CD8-positive, alpha-beta memory T cell (primary cell): ENCODE measurements around the gene ZNF750. TPM values are rescaled to one million over a fixed set of nuclear protein-coding genes. Genes with fewer than 3 reads are reported as not detected.

Source experiments
- CTCF ChIA-PET: fragments of 350-600 bp; sonication (Branson Sonifier 250); formaldehyde crosslinking; loops from one replicate; lab custom pipeline; 2021; ENCODE audit warnings: antibody characterized with exemption; lab: Charles Lee
- POLR2A ChIA-PET: fragments of 350-600 bp; sonication (Branson Sonifier 250); formaldehyde crosslinking; loops from one replicate; lab custom pipeline; 2021; ENCODE audit warnings: antibody characterized with exemption; lab: Charles Lee
- DNase-seq, 5 donors: peaks; one replicate each; pipeline versions ENCODE4 v3.0.0 to v3.0.0-alpha.2; 2020 to 2022; ENCODE audit warnings: mixed read lengths in 1 of 5
- H3K27ac ChIP-seq: one replicate; pipeline ENCODE4 v1.7.0; 2013; ENCODE audit warnings: low read depth, mild to moderate bottlenecking, low read length, moderate library complexity
- H3K27me3 ChIP-seq: 2 replicates; pipeline ENCODE4 v1.7.0; 2013; ENCODE audit warnings: low read length, mild to moderate bottlenecking; ENCODE audit not compliant: insufficient read depth, poor library complexity, severe bottlenecking
- H3K36me3 ChIP-seq: 2 replicates; pipeline ENCODE4 v1.7.0; 2013; ENCODE audit warnings: mild to moderate bottlenecking, low read length, moderate library complexity; ENCODE audit not compliant: insufficient read depth
- H3K4me1 ChIP-seq: 2 replicates; pipeline ENCODE4 v1.7.0; 2013; ENCODE audit warnings: mild to moderate bottlenecking, low read length, moderate library complexity; ENCODE audit not compliant: insufficient read depth
- H3K4me3 ChIP-seq: 2 replicates; pipeline ENCODE4 v1.7.0; 2013; ENCODE audit warnings: mild to moderate bottlenecking, low read length
- H3K9me3 ChIP-seq: 2 replicates; pipeline ENCODE4 v1.7.0; 2013; ENCODE audit warnings: mild to moderate bottlenecking, low read length
- H3K27ac Mint-ChIP-seq, 8 donors: one replicate each; pipeline ENCODE4 v1.8.0; 2020 to 2021; ENCODE audit warnings: mixed read lengths in 8 of 8, mild to moderate bottlenecking in 6 of 8, inconsistent platforms in 3 of 8, moderate library complexity in 3 of 8
- H3K27me3 Mint-ChIP-seq, 2 donors: one replicate each; pipeline ENCODE4 v1.8.0; 2020 to 2021; ENCODE audit warnings: mixed read lengths in 2 of 2, mild to moderate bottlenecking in 1 of 2, moderate library complexity in 1 of 2
- H3K36me3 Mint-ChIP-seq, 3 donors: one replicate each; pipeline ENCODE4 v1.8.0; 2020 to 2021; ENCODE audit warnings: mixed read lengths in 3 of 3, inconsistent platforms in 1 of 3, mild to moderate bottlenecking in 1 of 3
- H3K4me1 Mint-ChIP-seq, 3 donors: one replicate each; pipeline ENCODE4 v1.8.0; 2020 to 2021; ENCODE audit warnings: mixed read lengths in 3 of 3, inconsistent platforms in 1 of 3, mild to moderate bottlenecking in 1 of 3
- H3K4me3 Mint-ChIP-seq, 7 donors: one replicate each; pipeline ENCODE4 v1.8.0; 2020 to 2021; ENCODE audit warnings: mixed read lengths in 7 of 7, mild to moderate bottlenecking in 6 of 7, moderate library complexity in 4 of 7, inconsistent platforms in 2 of 7
- H3K9me3 Mint-ChIP-seq, 5 donors: one replicate each; pipeline ENCODE4 v1.8.0; 2020 to 2022; ENCODE audit warnings: mixed read lengths in 5 of 5, mild to moderate bottlenecking in 3 of 5, moderate library complexity in 2 of 5, inconsistent platforms in 1 of 5
- polyA plus RNA-seq: library from polyadenylated mRNA; unstranded; fragments of 300-500 nt; fragmentation: Illumina TruSeq; gene quantifications from one replicate; pipeline ENCODE4 v1.2.3, GENCODE V29; 2021
- total RNA-seq, 2 experiments: library from RNA; stranded (reverse); gene quantifications; one replicate each; pipeline ENCODE4 v1.2.3, GENCODE V29; 2021

ZNF750 gene
- total and polyA plus RNA-seq, 3 experiments from 2014 or later: not detected

DNA sequence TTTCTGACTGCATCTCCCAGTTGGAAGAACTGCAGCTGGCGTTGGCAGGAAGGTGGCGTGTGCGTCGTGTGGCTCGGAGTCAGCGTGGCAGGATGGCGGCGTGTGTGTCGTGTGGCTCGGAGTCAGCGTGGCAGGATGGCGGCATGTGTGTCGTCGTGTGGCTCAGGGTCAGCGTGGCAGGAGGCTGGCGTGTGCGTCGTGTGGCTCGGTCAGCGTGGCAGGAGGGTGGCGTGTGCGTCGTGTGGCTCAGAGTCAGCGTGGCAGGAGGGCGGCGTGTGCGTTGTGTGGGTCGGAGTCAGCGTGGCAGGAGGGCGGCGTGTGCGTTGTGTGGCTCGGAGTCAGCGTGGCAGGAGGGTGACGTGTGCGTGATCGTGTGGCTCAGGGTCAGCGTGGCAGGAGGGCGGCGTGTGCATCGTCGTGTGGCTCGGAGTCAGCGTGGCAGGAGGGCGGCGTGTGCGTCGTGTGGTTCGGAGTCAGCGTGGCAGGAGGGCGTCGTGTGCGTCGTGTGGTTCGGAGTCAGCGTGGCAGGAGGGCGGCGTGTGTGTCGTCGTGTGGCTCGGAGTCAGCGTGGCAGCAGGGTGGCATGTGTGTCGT lies 38.3 kb downstream of the ZNF750 start:
- Mint-ChIP-seq H3K4me1 (peaks cover 8 to 18% (median 10%) of the 10 kb centered on the region in 3 donors), H3K36me3 (peaks cover 4 to 51% (median 12%) of the 10 kb centered on the region in 3 donors), H3K9me3 (peaks cover 0 to 3% (median 0%) of the 10 kb centered on the region in 5 donors), H3K4me3 (no peak overlapping the region), H3K27ac (peak overlapping the region in 2 of 8 donors; percentile 23), H3K27me3 (no peaks in the 10 kb centered on the region)
- no peak for DNase-seq
- Histone ChIP-seq H3K36me3 (peaks cover 4% of the 10 kb centered on the region), H3K27me3 (no peaks in the 10 kb centered on the region), H3K9me3 (no peaks in the 10 kb centered on the region), H3K27ac (no peak overlapping the region), H3K4me3 (no peak overlapping the region), H3K4me1 (no peaks in the 10 kb centered on the region)
- CTCF ChIA-PET: no interaction called here
- POLR2A ChIA-PET: no interaction called here

DNA sequence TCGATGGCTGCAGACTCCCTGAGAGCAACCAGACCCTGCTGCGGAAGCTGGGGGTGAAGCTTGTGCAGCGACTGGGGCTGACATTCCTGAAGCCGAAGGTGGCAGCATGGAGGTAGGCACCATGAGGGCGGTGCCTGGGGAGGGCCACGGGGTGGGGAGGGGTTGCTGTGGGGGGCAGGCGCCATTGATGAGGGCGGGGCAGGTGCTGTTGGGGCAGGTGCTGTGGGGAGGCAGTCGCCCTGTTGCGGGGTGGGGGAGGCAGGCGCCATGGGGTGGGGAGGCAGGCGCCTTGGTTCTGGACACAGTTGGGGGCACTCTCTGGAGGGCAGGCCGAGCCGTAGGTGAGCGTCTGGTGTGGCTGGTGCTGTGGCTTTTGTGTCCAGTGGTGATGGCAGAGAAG lies 38.9 kb downstream of the ZNF750 start:
- H3K36me3 Mint-ChIP-seq: peaks cover 4 to 50% (median 14%) of the 10 kb centered on the region in 3 donors
- no peak for DNase-seq
- H3K27me3 ChIP-seq: no peaks in the 10 kb centered on the region
- H3K4me1 Mint-ChIP-seq: peaks cover 8 to 18% (median 10%) of the 10 kb centered on the region in 3 donors
- no peaks in the 10 kb centered on the region for H3K4me1 ChIP-seq
- no peak overlapping the region for H3K27ac Mint-ChIP-seq
- no peaks in the 10 kb centered on the region for H3K27me3 Mint-ChIP-seq
- H3K36me3 ChIP-seq: no peaks in the 10 kb centered on the region
- H3K4me3 Mint-ChIP-seq: no peak overlapping the region
- no peaks in the 10 kb centered on the region for H3K9me3 ChIP-seq
- H3K4me3 ChIP-seq: no peak overlapping the region
- no peak overlapping the region for H3K27ac ChIP-seq
- CTCF ChIA-PET: no interaction called here
- POLR2A ChIA-PET: no interaction called here
- H3K9me3 Mint-ChIP-seq: peaks cover 0 to 3% (median 0%) of the 10 kb centered on the region in 5 donors

DNA sequence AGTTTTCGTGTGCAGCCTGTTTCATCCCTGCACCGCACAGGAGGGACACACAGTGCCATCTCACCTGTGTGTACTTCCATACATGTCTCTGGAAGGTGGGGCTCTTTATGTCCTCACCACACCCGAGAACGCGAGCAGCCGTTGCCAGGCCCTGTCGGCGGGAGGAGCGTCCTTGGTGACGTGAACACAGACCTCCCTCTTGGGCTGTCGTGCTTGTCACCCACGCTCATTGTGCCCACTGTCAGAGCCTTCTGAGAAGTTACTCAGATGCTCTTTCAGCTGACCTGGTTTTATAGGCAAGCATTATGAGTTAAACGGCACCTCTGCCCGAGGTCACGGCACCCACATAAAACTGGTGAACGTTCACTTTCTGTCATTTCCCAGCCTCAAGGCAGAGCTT lies 40.2 kb downstream of the ZNF750 start:
- Histone ChIP-seq H3K27ac (no peak overlapping the region), H3K4me1 (no peaks in the 10 kb centered on the region), H3K27me3 (no peaks in the 10 kb centered on the region), H3K9me3 (no peaks in the 10 kb centered on the region), H3K4me3 (no peak overlapping the region), H3K36me3 (no peaks in the 10 kb centered on the region)
- H3K27ac Mint-ChIP-seq: peak overlapping the region in 1 of 8 donors; percentile 26
- H3K27me3 Mint-ChIP-seq: no peaks in the 10 kb centered on the region
- H3K4me1 Mint-ChIP-seq: peaks cover 8 to 18% (median 10%) of the 10 kb centered on the region in 3 donors
- peaks cover 0 to 3% (median 0%) of the 10 kb centered on the region in 5 donors for H3K9me3 Mint-ChIP-seq
- no peak for DNase-seq
- CTCF ChIA-PET: no interaction called here
- POLR2A ChIA-PET: no interaction called here
- peaks cover 4 to 50% (median 13%) of the 10 kb centered on the region in 3 donors for H3K36me3 Mint-ChIP-seq
- no peak overlapping the region for H3K4me3 Mint-ChIP-seq

DNA sequence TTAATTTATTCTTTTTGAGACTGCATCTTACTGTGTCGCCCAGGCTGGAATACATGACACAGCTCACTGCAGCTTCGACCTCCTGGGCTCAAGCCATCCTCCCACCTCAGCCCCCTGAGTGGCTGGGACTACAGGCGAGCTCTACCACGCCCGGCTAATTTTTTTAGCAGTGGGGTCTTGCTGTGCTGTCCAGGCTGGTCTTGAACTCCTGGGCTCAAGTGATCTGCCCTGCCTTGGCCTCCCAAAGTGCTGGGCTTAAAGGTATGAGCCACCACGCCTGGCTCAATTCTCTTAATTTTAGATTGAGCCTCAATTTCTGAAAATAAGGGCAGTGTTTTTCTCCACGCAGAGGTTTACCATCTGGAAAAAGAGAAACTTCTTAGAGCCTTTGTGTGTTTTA lies 41.1 kb downstream of the ZNF750 start:
- Histone ChIP-seq H3K27ac (no peak overlapping the region), H3K9me3 (no peaks in the 10 kb centered on the region), H3K27me3 (no peaks in the 10 kb centered on the region), H3K4me3 (no peak overlapping the region), H3K4me1 (no peaks in the 10 kb centered on the region), H3K36me3 (no peaks in the 10 kb centered on the region)
- H3K27ac Mint-ChIP-seq: no peak overlapping the region
- peaks cover 0 to 3% (median 0%) of the 10 kb centered on the region in 5 donors for H3K9me3 Mint-ChIP-seq
- no peaks in the 10 kb centered on the region for H3K27me3 Mint-ChIP-seq
- H3K36me3 Mint-ChIP-seq: peaks cover 4 to 50% (median 13%) of the 10 kb centered on the region in 3 donors
- DNase-seq: no peak
- H3K4me3 Mint-ChIP-seq: no peak overlapping the region
- POLR2A ChIA-PET: no interaction called here
- H3K4me1 Mint-ChIP-seq: peaks cover 8 to 18% (median 10%) of the 10 kb centered on the region in 3 donors
- CTCF ChIA-PET: no interaction called here

DNA sequence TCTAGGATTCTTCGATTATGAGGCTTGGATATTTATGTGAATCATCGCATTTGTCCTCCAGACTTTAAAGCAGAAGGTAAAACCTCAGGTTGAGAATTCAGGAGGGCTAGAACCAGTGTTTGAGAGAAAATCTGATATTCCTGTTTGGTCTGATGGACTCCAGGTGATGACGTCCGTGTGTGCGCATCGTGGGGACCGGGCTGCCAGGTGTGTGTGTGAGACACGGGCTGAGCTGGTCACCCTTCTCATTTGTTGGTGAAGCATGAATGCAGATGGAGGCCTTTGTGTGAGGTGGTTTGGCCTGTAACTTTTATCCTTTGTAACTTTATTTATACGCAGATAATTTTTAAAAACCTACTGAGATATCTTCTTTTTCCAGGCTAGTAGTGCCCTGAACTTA lies 42.8 kb downstream of the ZNF750 start:
- no peaks in the 10 kb centered on the region for H3K4me1 ChIP-seq
- ChIA-PET CTCF (no interaction called here), POLR2A (no interaction called here)
- Mint-ChIP-seq H3K36me3 (peaks cover 4 to 46% (median 15%) of the 10 kb centered on the region in 3 donors), H3K4me1 (peaks cover 6 to 12% (median 11%) of the 10 kb centered on the region in 3 donors), H3K9me3 (peaks cover 0 to 3% (median 0%) of the 10 kb centered on the region in 5 donors), H3K4me3 (no peak overlapping the region), H3K27ac (peak overlapping the region in 3 of 8 donors; percentile 39 to 74 (median 73)), H3K27me3 (no peaks in the 10 kb centered on the region)
- DNase-seq: no peak
- H3K27me3 ChIP-seq: no peaks in the 10 kb centered on the region
- no peak overlapping the region for H3K4me3 ChIP-seq
- no peaks in the 10 kb centered on the region for H3K9me3 ChIP-seq
- no peaks in the 10 kb centered on the region for H3K36me3 ChIP-seq
- no peak overlapping the region for H3K27ac ChIP-seq

DNA sequence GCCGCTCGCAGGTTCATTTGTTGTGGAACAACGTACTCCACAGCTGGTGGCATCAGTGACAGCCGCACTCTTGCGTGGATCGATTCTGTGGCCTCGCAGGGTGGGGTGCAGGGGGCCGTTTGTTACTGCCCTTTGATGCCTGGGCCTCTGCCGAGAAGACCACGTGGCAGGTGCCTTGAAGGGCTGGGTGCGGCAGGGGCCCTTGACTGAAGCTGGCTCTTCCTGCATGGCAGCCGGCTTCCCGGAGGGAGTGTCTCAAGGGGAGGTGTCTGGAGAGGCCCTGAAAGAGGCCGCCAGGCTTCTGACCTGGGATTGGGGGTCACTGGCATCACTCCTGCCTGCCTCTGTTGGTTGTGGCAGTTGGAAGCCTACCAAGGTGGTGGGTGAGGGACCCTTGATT lies 44.2 kb downstream of the ZNF750 start:
- no peaks in the 10 kb centered on the region for H3K9me3 ChIP-seq
- H3K4me3 ChIP-seq: no peak overlapping the region
- no peak overlapping the region for H3K27ac ChIP-seq
- H3K27me3 ChIP-seq: no peaks in the 10 kb centered on the region
- Mint-ChIP-seq H3K4me3 (no peak overlapping the region), H3K27ac (no peak overlapping the region), H3K36me3 (peaks cover 0 to 45% (median 9%) of the 10 kb centered on the region in 3 donors), H3K9me3 (no peaks in the 10 kb centered on the region), H3K27me3 (no peaks in the 10 kb centered on the region), H3K4me1 (peaks cover 2 to 5% (median 4%) of the 10 kb centered on the region in 3 donors)
- POLR2A ChIA-PET: no interaction called here
- no peaks in the 10 kb centered on the region for H3K4me1 ChIP-seq
- CTCF ChIA-PET: interaction anchor here (1.4 kb wide), 1 partner anchor 131 kb away, joined by 3 read pairs; no protein-coding TSS in a partner anchor
- no peak for DNase-seq
- no peaks in the 10 kb centered on the region for H3K36me3 ChIP-seq

DNA sequence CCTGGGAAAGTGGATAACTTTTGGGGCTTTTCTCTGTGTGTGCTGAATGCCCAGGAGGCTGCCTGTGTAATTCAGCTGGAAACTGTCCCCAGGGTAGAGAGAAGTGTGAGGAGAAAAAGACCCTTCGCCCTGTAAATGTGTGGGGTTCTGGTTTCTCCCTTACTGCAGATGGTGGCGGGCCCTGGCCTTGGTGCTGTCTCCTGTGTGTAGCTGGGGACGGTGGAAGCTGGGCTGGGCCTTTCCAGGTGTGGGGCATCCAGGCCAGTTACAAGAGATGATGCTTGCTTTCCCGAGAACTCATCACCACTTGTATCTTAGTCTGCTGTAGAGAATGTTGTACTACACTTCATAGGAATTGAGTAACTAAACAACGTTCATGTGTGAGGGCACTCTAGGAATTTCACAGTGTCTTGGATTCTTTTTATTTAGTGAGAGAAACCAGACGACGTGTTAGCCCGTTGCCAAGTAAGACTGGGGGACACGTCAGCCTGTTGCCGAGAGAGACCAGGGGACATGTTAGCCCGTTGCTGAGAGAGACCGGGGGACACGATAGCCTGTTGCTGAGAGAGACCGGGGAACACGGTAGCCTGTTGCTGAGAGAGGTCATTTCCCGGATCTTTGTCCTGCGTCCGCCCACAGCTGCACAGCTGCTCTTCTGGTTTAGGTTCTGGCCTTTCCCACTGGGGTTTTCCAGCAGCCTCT lies 44.9 kb downstream of the ZNF750 start:
- H3K9me3 ChIP-seq: no peaks in the 10 kb centered on the region
- Mint-ChIP-seq H3K36me3 (peaks cover 0 to 42% (median 10%) of the 10 kb centered on the region in 3 donors), H3K9me3 (no peaks in the 10 kb centered on the region), H3K4me1 (peaks cover 2 to 5% (median 4%) of the 10 kb centered on the region in 3 donors), H3K27ac (peak overlapping the region in 2 of 8 donors; percentile 12 to 30), H3K27me3 (no peaks in the 10 kb centered on the region), H3K4me3 (peak overlapping the region in 1 of 7 donors; percentile 6)
- DNase-seq: no peak
- no peak overlapping the region for H3K4me3 ChIP-seq
- H3K27me3 ChIP-seq: no peaks in the 10 kb centered on the region
- ChIA-PET CTCF (interaction anchor here (1.4 kb wide), 1 partner anchor 132 kb away, joined by 3 read pairs; no protein-coding TSS in a partner anchor), POLR2A (no interaction called here)
- H3K36me3 ChIP-seq: no peaks in the 10 kb centered on the region
- H3K4me1 ChIP-seq: no peaks in the 10 kb centered on the region
- H3K27ac ChIP-seq: no peak overlapping the region
